ENCODE results near the gene TMEFF2. TPM values are rescaled to one million over a fixed set of nuclear protein-coding genes. Genes with fewer than 3 reads are reported as not detected.
A peak's percentile ranks its signal among the peaks of the same experiment; 100 is the strongest.

TMEFF2 gene
- total and polyA plus RNA-seq, 10 of the 15 experiments (the other 5 are each of a cell fraction or from before 2014, with no cell fraction given): not detected

DNA sequence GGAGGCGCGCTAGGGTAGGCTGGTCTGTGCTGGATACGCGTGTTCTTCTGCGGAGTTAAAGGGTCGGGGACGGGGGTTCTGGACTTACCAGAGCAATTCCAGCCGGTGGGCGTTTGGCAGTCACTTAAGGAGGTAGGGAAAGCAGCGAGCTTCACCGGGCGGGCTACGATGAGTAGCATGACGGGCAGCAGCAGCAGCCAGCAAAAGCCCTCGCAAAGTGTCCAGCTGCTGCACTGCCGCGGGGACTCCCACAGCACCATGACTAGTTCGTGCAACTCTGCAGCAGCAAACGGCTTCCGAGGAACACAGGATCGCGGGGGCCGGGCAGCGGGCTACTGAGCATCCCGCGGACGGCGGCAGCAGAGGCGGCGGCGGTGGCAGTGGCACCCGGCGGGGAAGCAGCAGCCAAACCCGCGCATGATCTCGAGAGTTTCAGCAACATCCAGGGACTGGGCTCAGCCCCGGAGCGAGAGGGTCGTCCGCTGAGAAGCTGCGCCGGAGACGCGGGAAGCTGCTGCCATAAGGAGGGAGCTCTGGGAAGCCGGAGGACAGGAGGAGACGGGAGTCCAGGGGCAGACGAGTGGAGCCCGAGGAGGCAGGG, 368 bp downstream of the TMEFF2 start:
- RAD21 ChIA-PET (ENCODE audit: unreplicated experiment): no interaction called here
- Histone ChIP-seq H3K4me3 (no peak overlapping the region), H3K4me2 (ENCODE audit: control insufficient read depth, insufficient read depth) (peak overlapping the region; percentile 56; the same call in 1 of the 2 replicates), H3K9ac (ENCODE audit: control insufficient read depth, insufficient read depth, low read length) (no peak overlapping the region), H3K4me1 (ENCODE audit: control insufficient read depth, insufficient read depth, low read length) (no peaks in the 10 kb centered on the region), H3K79me2 (ENCODE audit: control insufficient read depth, insufficient read depth, low read length) (no peaks in the 10 kb centered on the region), H3K9me3 (replicated peaks; ENCODE audit: control insufficient read depth, insufficient read depth, low read length) (no peaks in the 10 kb centered on the region), H2AFZ (ENCODE audit: control insufficient read depth, low read depth, low read length) (no peak overlapping the region), H4K20me1 (ENCODE audit: control insufficient read depth, insufficient read depth) (no peaks in the 10 kb centered on the region), H3K36me3 (ENCODE audit: control insufficient read depth in 2 of 2, insufficient read depth in 2 of 2, low read length in 1 of 2) (no peaks in the 10 kb centered on the region), H3K27me3 (replicated peaks in 1 of 2; ENCODE audit: control insufficient read depth in 2 of 2, insufficient read depth in 2 of 2, low read length in 1 of 2) (peaks cover 21 to 22% of the 10 kb centered on the region in 2 experiments), H3K27ac (ENCODE audit: control insufficient read depth, insufficient read depth) (no peak overlapping the region)
- intact Hi-C loops (cut with micrococcal nuclease; ENCODE audit: unreplicated experiment) (no loop called here), in situ Hi-C loops (cut with MboI) (no loop called here)
- DNase-seq (ENCODE audit: low read depth, low spot score): no peak
- POLR2A ChIA-PET: no interaction called here
- BruUV-seq (replicated peaks): no TSS peak
- peak; percentile 68 for TF ChIP-seq SUZ12 (IDR thresholded peaks at IDR 0.05; ENCODE audit: unreplicated experiment)
- no peak for TF ChIP-seq TBL1XR1 (IDR thresholded peaks at IDR 0.05; ENCODE audit: low read depth, low read length)
- SMC1A ChIA-PET (ENCODE audit: uncharacterized antibody, unreplicated experiment): no interaction called here
- FAIRE-seq: no peak
- peak; percentile 62 for ATAC-seq
- CTCF ChIA-PET: interaction anchor here (0.7 kb wide), 1 partner anchor 548 kb away, joined by 4 read pairs; no protein-coding TSS in a partner anchor
- 14% methylated on average over 40 of the region's 48 CpGs for WGBS (ENCODE audit: insufficient coverage, insufficient replicate concordance, low lambda C conversion rate, missing lambda C conversion rate)

DNA sequence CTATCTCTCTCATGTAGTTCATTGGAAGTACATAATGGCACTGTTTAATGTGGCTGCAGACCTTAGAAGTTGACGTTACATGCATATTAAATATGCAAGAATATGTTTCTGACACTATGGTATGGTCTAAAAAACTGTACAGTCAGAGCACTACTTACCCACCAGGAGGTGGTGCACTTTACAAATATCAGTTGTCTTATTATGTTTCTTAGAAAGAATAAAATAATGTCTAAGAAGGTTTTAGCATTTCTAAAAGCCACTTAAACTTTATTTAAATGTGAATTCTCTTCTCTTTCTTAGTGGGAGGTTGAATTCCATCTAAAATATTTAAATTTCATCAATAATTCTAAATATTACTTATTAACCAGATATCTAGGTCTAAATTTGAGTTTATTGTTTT, 4.3 kb downstream of the TMEFF2 start:
- H3K9ac ChIP-seq (ENCODE audit: control insufficient read depth, insufficient read depth, low read length): no peak overlapping the region
- SMC1A ChIA-PET (ENCODE audit: uncharacterized antibody, unreplicated experiment): interaction anchor here (1.5 to 1.7 kb wide), 2 partner anchors 10 to 25 kb away, joined by 5 read pairs; no protein-coding TSS in a partner anchor
- no peak overlapping the region for H2AFZ ChIP-seq (ENCODE audit: control insufficient read depth, low read depth, low read length)
- no peaks in the 10 kb centered on the region for H3K36me3 ChIP-seq (ENCODE audit: control insufficient read depth in 2 of 2, insufficient read depth in 2 of 2, low read length in 1 of 2)
- BruUV-seq (replicated peaks): no TSS peak
- peaks cover 13 to 16% of the 10 kb centered on the region in 2 experiments for H3K27me3 ChIP-seq (replicated peaks in 1 of 2; ENCODE audit: control insufficient read depth in 2 of 2, insufficient read depth in 2 of 2, low read length in 1 of 2)
- H3K9me3 ChIP-seq (replicated peaks; ENCODE audit: control insufficient read depth, insufficient read depth, low read length): no peaks in the 10 kb centered on the region
- DNase-seq (ENCODE audit: low read depth, low spot score) (no peak), FAIRE-seq (no peak), ATAC-seq (peak; percentile 53)
- no peak overlapping the region for H3K4me2 ChIP-seq (ENCODE audit: control insufficient read depth, insufficient read depth)
- RAD21 ChIA-PET (ENCODE audit: unreplicated experiment): no interaction called here
- H4K20me1 ChIP-seq (ENCODE audit: control insufficient read depth, insufficient read depth): no peaks in the 10 kb centered on the region
- H3K79me2 ChIP-seq (ENCODE audit: control insufficient read depth, insufficient read depth, low read length): no peaks in the 10 kb centered on the region
- POLR2A ChIA-PET: no interaction called here
- WGBS (ENCODE audit: insufficient coverage, insufficient replicate concordance, low lambda C conversion rate, missing lambda C conversion rate): 0% methylated on average over 1 of the region's 1 CpG
- H3K4me1 ChIP-seq (ENCODE audit: control insufficient read depth, insufficient read depth, low read length): no peaks in the 10 kb centered on the region
- H3K27ac ChIP-seq (ENCODE audit: control insufficient read depth, insufficient read depth): no peak overlapping the region
- in situ Hi-C loops (cut with MboI) (no loop called here), intact Hi-C loops (cut with micrococcal nuclease; ENCODE audit: unreplicated experiment) (no loop called here)
- CTCF ChIA-PET: no interaction called here
- H3K4me3 ChIP-seq: no peak overlapping the region
- peak; percentile 14; the same call in 1 of the 2 replicates for TF ChIP-seq RAD21 (IDR thresholded peaks at IDR 0.05; ENCODE audit: insufficient read depth, low read depth, low read length)
- no peak for TF ChIP-seq TCF12 (IDR thresholded peaks at IDR 0.05; ENCODE audit: low read depth, low read length)
- TF ChIP-seq, protein P1, sequence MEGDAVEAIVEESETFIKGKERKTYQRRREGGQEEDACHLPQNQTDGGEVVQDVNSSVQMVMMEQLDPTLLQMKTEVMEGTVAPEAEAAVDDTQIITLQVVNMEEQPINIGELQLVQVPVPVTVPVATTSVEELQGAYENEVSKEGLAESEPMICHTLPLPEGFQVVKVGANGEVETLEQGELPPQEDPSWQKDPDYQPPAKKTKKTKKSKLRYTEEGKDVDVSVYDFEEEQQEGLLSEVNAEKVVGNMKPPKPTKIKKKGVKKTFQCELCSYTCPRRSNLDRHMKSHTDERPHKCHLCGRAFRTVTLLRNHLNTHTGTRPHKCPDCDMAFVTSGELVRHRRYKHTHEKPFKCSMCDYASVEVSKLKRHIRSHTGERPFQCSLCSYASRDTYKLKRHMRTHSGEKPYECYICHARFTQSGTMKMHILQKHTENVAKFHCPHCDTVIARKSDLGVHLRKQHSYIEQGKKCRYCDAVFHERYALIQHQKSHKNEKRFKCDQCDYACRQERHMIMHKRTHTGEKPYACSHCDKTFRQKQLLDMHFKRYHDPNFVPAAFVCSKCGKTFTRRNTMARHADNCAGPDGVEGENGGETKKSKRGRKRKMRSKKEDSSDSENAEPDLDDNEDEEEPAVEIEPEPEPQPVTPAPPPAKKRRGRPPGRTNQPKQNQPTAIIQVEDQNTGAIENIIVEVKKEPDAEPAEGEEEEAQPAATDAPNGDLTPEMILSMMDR (IDR thresholded peaks at IDR 0.05 in 2 of 3, conservative IDR thresholded peaks at IDR 0.05 in 1 of 3; ENCODE audit: control insufficient read depth in 2 of 3, extremely low read depth in 1 of 3, insufficient read depth in 1 of 3, low read depth in 3 of 3, low read length in 3 of 3): peak; percentile 9 to 32 (median 19); a peak in 3 of 6 replicates
- no peak for TF ChIP-seq FOXM1 (IDR thresholded peaks at IDR 0.05; ENCODE audit: low read depth, low read length)
- TF ChIP-seq ZBED1 (IDR thresholded peaks at IDR 0.05; ENCODE audit: borderline replicate concordance): no peak
- no peak for TF ChIP-seq JUND (IDR thresholded peaks at IDR 0.05; ENCODE audit: low read depth, low read length)
- TF ChIP-seq SMC3 (IDR thresholded peaks at IDR 0.05; ENCODE audit: borderline replicate concordance, low read length): peak; percentile 26; the same call in 1 of the 2 replicates
- TF ChIP-seq, protein P2, sequence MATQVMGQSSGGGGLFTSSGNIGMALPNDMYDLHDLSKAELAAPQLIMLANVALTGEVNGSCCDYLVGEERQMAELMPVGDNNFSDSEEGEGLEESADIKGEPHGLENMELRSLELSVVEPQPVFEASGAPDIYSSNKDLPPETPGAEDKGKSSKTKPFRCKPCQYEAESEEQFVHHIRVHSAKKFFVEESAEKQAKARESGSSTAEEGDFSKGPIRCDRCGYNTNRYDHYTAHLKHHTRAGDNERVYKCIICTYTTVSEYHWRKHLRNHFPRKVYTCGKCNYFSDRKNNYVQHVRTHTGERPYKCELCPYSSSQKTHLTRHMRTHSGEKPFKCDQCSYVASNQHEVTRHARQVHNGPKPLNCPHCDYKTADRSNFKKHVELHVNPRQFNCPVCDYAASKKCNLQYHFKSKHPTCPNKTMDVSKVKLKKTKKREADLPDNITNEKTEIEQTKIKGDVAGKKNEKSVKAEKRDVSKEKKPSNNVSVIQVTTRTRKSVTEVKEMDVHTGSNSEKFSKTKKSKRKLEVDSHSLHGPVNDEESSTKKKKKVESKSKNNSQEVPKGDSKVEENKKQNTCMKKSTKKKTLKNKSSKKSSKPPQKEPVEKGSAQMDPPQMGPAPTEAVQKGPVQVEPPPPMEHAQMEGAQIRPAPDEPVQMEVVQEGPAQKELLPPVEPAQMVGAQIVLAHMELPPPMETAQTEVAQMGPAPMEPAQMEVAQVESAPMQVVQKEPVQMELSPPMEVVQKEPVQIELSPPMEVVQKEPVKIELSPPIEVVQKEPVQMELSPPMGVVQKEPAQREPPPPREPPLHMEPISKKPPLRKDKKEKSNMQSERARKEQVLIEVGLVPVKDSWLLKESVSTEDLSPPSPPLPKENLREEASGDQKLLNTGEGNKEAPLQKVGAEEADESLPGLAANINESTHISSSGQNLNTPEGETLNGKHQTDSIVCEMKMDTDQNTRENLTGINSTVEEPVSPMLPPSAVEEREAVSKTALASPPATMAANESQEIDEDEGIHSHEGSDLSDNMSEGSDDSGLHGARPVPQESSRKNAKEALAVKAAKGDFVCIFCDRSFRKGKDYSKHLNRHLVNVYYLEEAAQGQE (IDR thresholded peaks at IDR 0.05; ENCODE audit: low read depth, low read length): no peak
